ENCODE measurements around the gene KLF12. TPM values are rescaled to one million over a fixed set of nuclear protein-coding genes. Genes with fewer than 3 reads are reported as not detected.

KLF12 gene
- polyA plus RNA-seq, 1 experiment: 29.3 TPM

- no peaks in the 10 kb centered on the region for H3K27me3 ChIP-seq (ENCODE audit: control insufficient read depth, insufficient read depth, low read length)
- ChIA-PET POLR2A (no interaction called here), CTCF (interaction anchor here (0.7 kb wide), 1 partner anchor 9 kb away, joined by 6 read pairs; no protein-coding TSS in a partner anchor)
- H3K4me3 ChIP-seq (ENCODE audit: low read depth, low read length): no peak overlapping the region
- no peak overlapping the region for H3K27ac ChIP-seq (ENCODE audit: low read depth, low read length)
- TF ChIP-seq CTCF (IDR thresholded peaks at IDR 0.05; ENCODE audit: low read depth, low read length): no peak
- no peak for DNase-seq (ENCODE audit: low read depth, low spot score)
- H3K9me3 ChIP-seq (ENCODE audit: control insufficient read depth, insufficient read depth, low read length): no peaks in the 10 kb centered on the region
Measured at GRCh38 chr13:74148352-74148751, 14.1 kb upstream of the KLF12 start.

GRCh38 chr13:74145249-74145975 lies 11.2 kb upstream of the KLF12 start:
- H3K9me3 ChIP-seq (ENCODE audit: control insufficient read depth, insufficient read depth, low read length): no peaks in the 10 kb centered on the region
- no peaks in the 10 kb centered on the region for H3K27me3 ChIP-seq (ENCODE audit: control insufficient read depth, insufficient read depth, low read length)
- no peak overlapping the region for H3K4me3 ChIP-seq (ENCODE audit: low read depth, low read length)
- ChIA-PET CTCF (no interaction called here), POLR2A (no interaction called here)
- no peak for TF ChIP-seq CTCF (IDR thresholded peaks at IDR 0.05; ENCODE audit: low read depth, low read length)
- no peak overlapping the region for H3K27ac ChIP-seq (ENCODE audit: low read depth, low read length)
- peak; percentile 67 for DNase-seq (ENCODE audit: low read depth, low spot score)

- ChIA-PET POLR2A (no interaction called here), CTCF (no interaction called here)
- Histone ChIP-seq H3K27me3 (ENCODE audit: control insufficient read depth, insufficient read depth, low read length) (no peaks in the 10 kb centered on the region), H3K4me3 (ENCODE audit: low read depth, low read length) (no peak overlapping the region), H3K27ac (ENCODE audit: low read depth, low read length) (no peak overlapping the region), H3K9me3 (ENCODE audit: control insufficient read depth, insufficient read depth, low read length) (no peaks in the 10 kb centered on the region)
- TF ChIP-seq CTCF (IDR thresholded peaks at IDR 0.05; ENCODE audit: low read depth, low read length): no peak
- no peak for DNase-seq (ENCODE audit: low read depth, low spot score)
Measured at GRCh38 chr13:74144269-74144668, 10.1 kb upstream of the KLF12 start.

DNA sequence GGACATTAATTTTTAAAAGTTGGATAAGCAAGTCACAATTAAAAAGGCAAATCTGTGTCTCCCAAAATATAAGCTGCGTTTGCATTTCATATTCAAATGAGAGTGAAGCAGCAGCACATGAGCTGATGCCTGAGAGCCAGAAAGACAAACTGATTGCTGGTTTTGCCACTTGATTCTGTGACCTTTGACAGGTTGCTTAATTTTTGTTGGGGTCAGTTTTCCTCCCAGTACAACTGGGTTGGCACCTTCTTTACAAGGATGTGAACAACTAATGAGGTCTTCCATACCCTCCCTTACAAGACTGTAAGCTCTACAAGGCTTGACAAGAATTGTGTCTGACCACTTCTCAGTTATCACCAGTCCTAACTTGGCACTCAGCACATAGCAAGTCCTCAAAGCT lies 8.1 kb upstream of the KLF12 start:
- no peak for TF ChIP-seq CTCF (IDR thresholded peaks at IDR 0.05; ENCODE audit: low read depth, low read length)
- CTCF ChIA-PET: interaction anchor here (0.9 to 1.2 kb wide), 2 partner anchors 8 to 144 kb away, joined by 3 read pairs; partner anchors contain the start of gene KLF12
- Histone ChIP-seq H3K9me3 (ENCODE audit: control insufficient read depth, insufficient read depth, low read length) (peaks cover 3% of the 10 kb centered on the region; the same call in 1 of the 2 replicates), H3K27ac (ENCODE audit: low read depth, low read length) (no peak overlapping the region), H3K4me3 (ENCODE audit: low read depth, low read length) (no peak overlapping the region), H3K27me3 (ENCODE audit: control insufficient read depth, insufficient read depth, low read length) (no peaks in the 10 kb centered on the region)
- POLR2A ChIA-PET: no interaction called here
- no peak for DNase-seq (ENCODE audit: low read depth, low spot score)

- H3K27ac ChIP-seq (ENCODE audit: low read depth, low read length): no peak overlapping the region
- ChIA-PET POLR2A (no interaction called here), CTCF (interaction anchor here (1.5 kb wide), 1 partner anchor 148 kb away, joined by 4 read pairs; no protein-coding TSS in a partner anchor)
- no peak for TF ChIP-seq CTCF (IDR thresholded peaks at IDR 0.05; ENCODE audit: low read depth, low read length)
- H3K9me3 ChIP-seq (ENCODE audit: control insufficient read depth, insufficient read depth, low read length): peaks cover 3% of the 10 kb centered on the region; the same call in 1 of the 2 replicates
- no peaks in the 10 kb centered on the region for H3K27me3 ChIP-seq (ENCODE audit: control insufficient read depth, insufficient read depth, low read length)
- no peak for DNase-seq (ENCODE audit: low read depth, low spot score)
- no peak overlapping the region for H3K4me3 ChIP-seq (ENCODE audit: low read depth, low read length)
Measured at GRCh38 chr13:74138241-74138640, 4.0 kb upstream of the KLF12 start.
